Stimulated activated CD8-positive, alpha-beta memory T cell treated with anti-CD3 and anti-CD28 coated beads, Interleukin-7, amount 100 ng/mL, for 1 hour (primary cell): ENCODE results near the gene DENND1A.

ENCODE experiments used
- DNase-seq, 2 donors: peaks; one replicate each; pipeline ENCODE4 v3.0.0-alpha.2; 2020; ENCODE audit warnings: low read depth in 2 of 2

The DENND1A gene

DNA sequence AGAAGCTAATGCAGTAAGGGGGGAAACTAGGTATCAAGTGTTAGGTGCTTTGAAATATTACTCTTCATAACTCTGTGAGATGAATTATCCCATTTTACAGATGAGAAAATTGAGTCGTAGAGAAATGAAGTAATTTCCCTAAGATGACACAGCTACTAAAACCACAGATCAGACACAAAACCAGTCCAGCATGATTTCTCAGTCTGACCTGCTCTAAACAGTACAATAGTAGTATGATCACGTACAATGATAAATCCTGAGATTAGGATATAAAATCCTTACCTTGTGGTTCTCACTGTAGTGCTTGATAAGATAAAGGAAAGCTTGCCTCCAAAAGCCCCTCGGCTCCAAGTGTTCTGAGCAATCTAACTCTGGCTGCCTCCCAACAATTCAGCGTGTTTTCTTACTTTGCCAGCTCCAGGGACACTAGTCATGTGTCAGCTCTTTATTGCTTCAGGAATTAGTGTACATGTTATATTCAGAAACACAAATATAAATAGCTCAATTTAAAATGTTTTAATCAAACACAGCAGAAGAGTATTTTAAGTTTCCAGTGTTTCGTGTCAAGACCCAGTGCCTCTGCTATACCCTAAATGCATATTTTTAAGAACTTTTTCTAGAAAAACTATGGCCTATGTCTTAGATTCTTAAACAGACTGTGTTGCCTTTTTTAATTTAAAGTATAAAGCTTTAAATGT lies 243.6 kb downstream of the DENND1A start:
- DNase-seq, result no peak

GRCh38 chr9:123685489-123686083 lies 244.3 kb downstream of the DENND1A start:
- DNase-seq, result no peak

DNA sequence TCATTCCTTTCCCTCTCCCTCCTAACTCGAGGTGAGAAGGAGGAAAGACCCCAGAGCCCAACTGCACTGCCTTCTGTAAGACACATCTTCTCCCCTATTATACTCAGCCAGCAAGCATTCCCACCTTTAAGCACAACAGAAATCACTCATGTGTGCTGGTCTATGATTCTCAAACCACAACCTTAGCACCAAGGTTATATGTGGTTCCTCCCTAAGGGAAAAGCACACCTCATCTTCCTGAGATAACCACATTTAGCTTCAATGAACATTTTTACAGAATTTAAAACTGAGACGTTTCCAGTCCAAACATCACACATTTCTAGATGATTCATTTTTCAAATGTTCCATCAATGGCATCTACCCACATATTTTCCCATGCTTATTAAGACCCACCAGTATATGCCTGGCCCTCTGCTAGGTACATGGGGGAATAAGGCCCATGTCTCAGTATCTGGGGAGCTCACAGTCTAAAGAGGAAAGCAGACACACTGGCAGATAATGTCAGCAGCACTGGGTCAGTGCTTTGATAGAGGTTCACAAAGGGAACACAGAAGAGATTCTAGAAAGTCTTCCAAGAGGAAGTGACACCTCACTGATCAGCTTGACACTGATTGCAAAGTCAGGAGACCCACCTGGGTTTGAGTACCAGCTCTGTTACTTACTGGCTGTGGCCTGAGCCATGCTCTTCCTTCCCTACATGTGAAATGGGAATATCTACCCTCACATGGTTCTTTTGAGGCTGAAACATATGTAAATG lies 245.4 kb downstream of the DENND1A start:
- DNase-seq, result no peak

GRCh38 chr9:123682746-123683145 lies 247.2 kb downstream of the DENND1A start:
- DNase-seq, result no peak

DNA sequence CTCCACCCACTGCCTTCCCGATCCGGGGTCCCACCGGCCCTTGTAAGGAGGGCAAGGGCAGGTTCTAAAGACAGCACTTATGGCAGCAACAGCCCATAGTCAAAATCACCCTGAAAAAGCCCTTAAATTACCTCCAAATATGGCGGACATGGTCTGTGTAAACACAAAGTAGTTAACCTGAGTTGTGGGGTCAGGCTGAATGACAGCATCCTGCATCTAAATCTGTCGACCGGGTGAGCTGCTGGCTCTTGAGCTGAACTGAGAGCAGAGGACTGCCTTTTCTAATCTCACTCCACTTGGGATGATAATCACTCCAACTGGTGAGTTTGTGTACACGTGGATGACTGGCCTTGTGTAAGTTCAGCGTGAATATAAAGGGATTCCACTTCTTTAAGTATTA lies 249.6 kb downstream of the DENND1A start:
- DNase-seq, result no peak

DNA sequence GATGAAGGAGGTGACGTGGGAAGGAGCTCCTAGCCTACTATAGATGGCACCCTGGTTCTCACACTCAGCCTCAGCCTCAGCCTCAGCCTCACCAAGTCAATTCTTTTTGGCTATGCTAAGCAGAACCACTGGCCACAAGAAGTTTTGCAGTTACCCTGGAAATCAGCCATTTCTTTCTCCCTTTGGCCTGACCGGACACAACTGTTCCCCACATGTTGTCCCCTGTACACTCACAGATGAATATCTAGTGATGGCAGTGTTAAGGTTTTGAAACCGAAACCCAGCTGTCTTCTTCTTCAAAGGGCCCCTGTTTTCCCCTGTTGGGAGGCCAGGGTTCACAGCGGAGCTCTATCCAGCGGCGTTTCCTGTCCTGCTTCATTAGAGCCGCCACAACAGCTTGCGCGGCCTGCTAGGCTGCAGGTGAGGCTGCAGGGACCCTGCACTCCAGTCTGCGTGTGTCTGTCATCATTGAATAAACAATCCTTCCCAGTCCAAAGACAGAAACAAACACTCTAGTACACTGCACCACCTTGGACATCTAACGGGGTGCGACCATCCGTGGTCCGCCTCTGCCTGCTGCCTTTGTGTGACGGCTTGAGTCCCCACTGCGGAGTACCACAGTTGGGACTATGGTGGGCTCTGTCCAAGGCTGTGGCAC lies 250.5 kb downstream of the DENND1A start:
- DNase-seq, result no peak

- no peak for DNase-seq
Observed at GRCh38 chr9:123678878-123679329, 251.0 kb downstream of the DENND1A start.

GRCh38 chr9:123678038-123678877 lies 251.7 kb downstream of the DENND1A start:
- no peak for DNase-seq

GRCh38 chr9:123676869-123677268 lies 253.1 kb downstream of the DENND1A start:
- no peak for DNase-seq

DNA sequence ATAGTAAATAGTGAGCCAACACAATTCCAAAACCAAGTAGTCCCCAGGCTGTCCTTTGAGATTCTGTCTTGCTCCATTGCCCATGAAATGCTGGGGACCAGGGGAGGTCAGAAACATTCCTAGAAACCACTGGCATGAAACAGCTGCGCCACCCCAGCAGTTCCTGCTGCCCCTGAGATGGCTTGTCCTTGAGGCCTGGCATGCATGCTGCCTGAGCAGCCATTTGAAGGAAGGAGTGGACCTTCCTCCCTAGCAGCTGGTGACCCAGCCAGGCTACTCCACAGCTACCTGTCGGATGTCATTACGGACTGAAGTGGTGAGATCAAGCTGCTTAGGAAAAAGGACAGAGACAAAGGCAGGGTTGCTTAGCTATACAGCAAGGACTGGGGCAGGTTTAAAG lies 260.6 kb downstream of the DENND1A start:
- no peak for DNase-seq

GRCh38 chr9:123663529-123663928 lies 266.4 kb downstream of the DENND1A start:
- DNase-seq, result no peak

DNA sequence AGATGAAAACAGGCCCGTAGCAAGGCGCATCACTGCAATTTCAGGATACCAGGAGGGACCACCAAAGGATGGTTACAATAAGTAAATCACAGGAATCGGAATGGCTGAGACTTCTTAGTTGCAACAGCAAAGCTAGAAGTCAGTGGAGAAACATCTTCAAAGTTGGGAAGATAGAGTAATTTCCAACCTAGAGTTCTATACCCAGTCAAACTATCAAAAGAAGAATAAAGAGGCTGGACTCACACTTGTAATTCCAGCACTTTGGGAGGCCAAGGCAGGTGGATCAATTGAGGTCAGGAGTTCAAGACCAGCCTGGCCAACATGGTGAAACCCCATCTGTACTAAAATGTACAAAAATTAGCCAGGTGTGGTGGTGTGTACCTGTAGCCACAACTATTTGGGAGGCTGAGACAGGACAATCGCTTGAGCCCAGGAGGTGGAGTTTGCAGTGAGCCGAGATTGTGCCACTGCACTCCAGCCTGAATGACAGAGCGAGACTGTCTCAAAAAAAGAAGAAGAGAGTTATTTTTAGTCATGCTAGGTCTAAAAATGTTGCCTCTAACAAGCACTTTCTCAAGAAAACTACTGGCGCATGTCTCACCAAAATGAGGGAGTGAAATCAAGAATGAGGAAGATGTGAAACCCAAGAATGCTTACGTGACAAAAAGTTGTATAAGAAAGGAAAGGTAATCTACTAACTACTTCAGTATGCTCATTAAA lies 267.7 kb downstream of the DENND1A start:
- no peak for DNase-seq

GRCh38 chr9:123660691-123661466 lies 269.0 kb downstream of the DENND1A start:
- DNase-seq, result no peak

- no peak for DNase-seq
Observed at GRCh38 chr9:123659358-123659757, 270.6 kb downstream of the DENND1A start.

DNA sequence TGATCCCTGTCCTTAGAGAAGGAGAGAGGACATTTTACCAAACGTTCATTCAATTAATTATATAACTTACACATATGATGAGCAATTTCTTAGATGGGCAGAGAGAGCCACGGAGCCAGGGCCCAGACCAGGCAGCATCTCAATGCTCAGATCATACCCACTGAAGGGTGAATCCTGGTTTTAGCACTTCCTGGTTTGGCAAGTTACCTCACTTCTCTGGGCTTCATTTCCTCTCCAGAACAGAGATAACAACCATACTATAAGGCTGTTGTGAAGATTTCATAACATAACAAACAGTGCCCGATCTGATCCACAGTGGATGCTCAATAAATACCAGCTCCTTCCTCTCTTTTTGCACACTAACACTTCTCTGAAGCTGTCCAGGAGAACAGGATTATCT lies 271.1 kb downstream of the DENND1A start:
- no peak for DNase-seq

GRCh38 chr9:123657941-123658340 lies 272.0 kb downstream of the DENND1A start:
- DNase-seq, result no peak

GRCh38 chr9:123657099-123657498 lies 272.8 kb downstream of the DENND1A start:
- no peak for DNase-seq

- no peak for DNase-seq
Observed at GRCh38 chr9:123656565-123656964, 273.4 kb downstream of the DENND1A start.

- DNase-seq, result no peak
Observed at GRCh38 chr9:123655681-123656423, 274.1 kb downstream of the DENND1A start.
